IMR-90 (cell line): ENCODE results near the gene RPS6KB1. TPM values are rescaled to one million over a fixed set of nuclear protein-coding genes. Genes with fewer than 3 reads are reported as not detected.

Experiments used
- ATAC-seq: fragments of 200-7000 bp; cut with Tn5 transposase; 2 replicates; pipeline ENCODE4 v1.9.1; 2020; ENCODE audit warnings: low read depth, mild to moderate bottlenecking, moderate library complexity
- BruUV-seq: library from RNA; stranded (reverse); fragments of 400-500 nt; replicated peaks from 2 replicates; lab custom pipeline; 2021; lab: Mats Ljungman, UMichigan
- CTCF ChIA-PET: fragments of 300-600 bp; formaldehyde crosslinking; extraction: SDS; loops from one replicate; lab custom pipeline; 2021; ENCODE audit warnings: antibody characterized with exemption; lab: Yijun Ruan, JAX
- POLR2A ChIA-PET: fragments of 300-600 bp; sonication (Branson Sonifier 250); formaldehyde crosslinking; loops from one replicate; lab custom pipeline; 2022; ENCODE audit warnings: antibody characterized with exemption; ENCODE audit not compliant: unreplicated experiment; lab: Charles Lee
- DNase-seq: peaks from one replicate; pipeline ENCODE4 v3.0.0; 2013
- H2AFZ ChIP-seq: replicated peaks from 2 replicates; pipeline ENCODE3; 2013; ENCODE audit warnings: low read length, mild to moderate bottlenecking; ENCODE audit not compliant: poor library complexity
- H2AK5ac ChIP-seq: 2 replicates; pipeline ENCODE4 v1.6.1; 2013; ENCODE audit warnings: low read depth, low read length, inconsistent platforms
- H2AK9ac ChIP-seq: replicated peaks from 2 replicates; pipeline ENCODE3; 2013; ENCODE audit warnings: mild to moderate bottlenecking, low read depth, low read length, moderate library complexity; ENCODE audit not compliant: poor library complexity
- H2BK120ac ChIP-seq: 2 replicates; pipeline ENCODE4 v1.6.1; 2013; ENCODE audit warnings: low read depth, low read length, inconsistent platforms
- H2BK15ac ChIP-seq: 3 replicates; pipeline ENCODE4 v1.6.1; 2013; ENCODE audit warnings: low read depth, low read length, inconsistent platforms
- H2BK20ac ChIP-seq: 2 replicates; pipeline ENCODE4 v1.6.1; 2013; ENCODE audit warnings: low read depth, mild to moderate bottlenecking, inconsistent platforms, low read length, moderate library complexity
- H2BK5ac ChIP-seq: 2 replicates; pipeline ENCODE4 v1.6.1; 2013; ENCODE audit warnings: mild to moderate bottlenecking, low read depth, low read length, inconsistent platforms; ENCODE audit not compliant: poor library complexity, severe bottlenecking
- H3K14ac ChIP-seq: replicated peaks from 2 replicates; pipeline ENCODE4 v1.6.1; 2013; ENCODE audit warnings: low read depth, low read length, inconsistent platforms
- H3K18ac ChIP-seq: 2 replicates; pipeline ENCODE4 v1.6.1; 2013; ENCODE audit warnings: low read depth, low read length, control low read depth
- H3K23ac ChIP-seq: 2 replicates; pipeline ENCODE4 v1.6.1; 2013; ENCODE audit warnings: low read depth, low read length, inconsistent platforms
- H3K27ac ChIP-seq: 2 replicates; pipeline ENCODE4 v1.5.1; 2013; ENCODE audit warnings: mild to moderate bottlenecking, control low read depth, low read length; ENCODE audit not compliant: insufficient read depth
- H3K27me3 ChIP-seq: 2 replicates; pipeline ENCODE4 v1.6.1; 2013; ENCODE audit warnings: low read length; ENCODE audit not compliant: control insufficient read depth, insufficient read depth
- H3K36me3 ChIP-seq: 2 replicates; pipeline ENCODE4 v1.6.1; 2013; ENCODE audit warnings: low read length, mixed read lengths; ENCODE audit not compliant: control insufficient read depth, insufficient read depth
- H3K4ac ChIP-seq: 2 replicates; pipeline ENCODE4 v1.6.1; 2013; ENCODE audit warnings: low read depth, low read length, inconsistent platforms
- H3K4me1 ChIP-seq: 2 replicates; pipeline ENCODE4 v1.6.1; 2013; ENCODE audit warnings: low read length, mixed read lengths; ENCODE audit not compliant: control insufficient read depth, insufficient read depth
- H3K4me2 ChIP-seq: 2 replicates; pipeline ENCODE4 v1.6.1; 2013; ENCODE audit warnings: low read depth, mild to moderate bottlenecking, control low read depth, low read length, moderate library complexity
- H3K4me3 ChIP-seq: 2 replicates; pipeline ENCODE4 v1.5.1; 2013; ENCODE audit warnings: low read depth, mild to moderate bottlenecking, control low read depth, low read length, moderate library complexity; ENCODE audit not compliant: insufficient read depth
- H3K56ac ChIP-seq: 2 replicates; pipeline ENCODE4 v1.6.1; 2013; ENCODE audit warnings: low read length, inconsistent platforms; ENCODE audit not compliant: insufficient read depth; ENCODE audit errors: extremely low read depth
- H3K79me1 ChIP-seq, 2 experiments: 2 replicates each; pipeline ENCODE4 v1.6.1; 2013; ENCODE audit warnings: low read length in 2 of 2, inconsistent platforms in 1 of 2, low read depth in 1 of 2
- H3K9ac ChIP-seq: 2 replicates; pipeline ENCODE4 v1.6.1; 2013; ENCODE audit warnings: low read depth, low read length, control low read depth
- H3K9me1 ChIP-seq: 2 replicates; pipeline ENCODE4 v1.6.1; 2013; ENCODE audit warnings: low read length, inconsistent platforms; ENCODE audit not compliant: insufficient read depth
- H3K9me3 ChIP-seq: 2 replicates; pipeline ENCODE4 v1.6.1; 2013; ENCODE audit warnings: low read length; ENCODE audit not compliant: control insufficient read depth, insufficient read depth
- H4K20me1 ChIP-seq: 2 replicates; pipeline ENCODE4 v1.6.1; 2013; ENCODE audit warnings: low read length, inconsistent platforms; ENCODE audit not compliant: insufficient read depth
- H4K5ac ChIP-seq: 2 replicates; pipeline ENCODE4 v1.6.1; 2013; ENCODE audit warnings: mild to moderate bottlenecking, low read depth, low read length, control low read depth
- H4K8ac ChIP-seq, 2 experiments: 2 replicates each; pipeline ENCODE4 v1.6.1; 2013; ENCODE audit warnings: low read depth in 2 of 2, low read length in 2 of 2, control low read depth in 1 of 2, inconsistent platforms in 1 of 2
- H4K91ac ChIP-seq: 2 replicates; pipeline ENCODE4 v1.6.1; 2013; ENCODE audit warnings: low read depth, low read length, inconsistent platforms; ENCODE audit not compliant: insufficient read depth
- CHD1 ChIP-seq: IDR thresholded peaks from 2 replicates; pipeline ENCODE4 v1.6.1; 2012; ENCODE audit warnings: low read depth, low read length, improper control_type of control experiment
- RAD21 ChIP-seq: IDR thresholded peaks from 2 replicates; pipeline ENCODE4 v1.6.1; 2012; ENCODE audit warnings: low read length, improper control_type of control experiment
- WGBS, 2 experiments: methylation state at CpG; one replicate each; pipeline versions ENCODE4 v1.1.5 to v1.1.7; 2013; ENCODE audit warnings: missing lambda C conversion rate in 2 of 2; ENCODE audit not compliant: insufficient read length in 1 of 2; ENCODE audit errors: extremely low coverage in 2 of 2; 5-methylcytosine and 5-hydroxymethylcytosine counted together
- dilution Hi-C: fragments of 300-500 bp; cut with HindIII; formaldehyde crosslinking; loops from one replicate; pipeline ENCODE4 v1.14.3; 2018; ENCODE audit warnings: low sequenced_read_pairs; ENCODE audit not compliant: unreplicated experiment
- in situ Hi-C: fragments of 300-500 bp; cut with MboI; formaldehyde crosslinking; loops from 3 replicates; pipeline ENCODE4 v1.14.3; 2019; ENCODE audit warnings: low sequenced_read_pairs, inconsistent platforms, mixed read lengths
- intact Hi-C: fragments of 100-400 bp; cut with micrococcal nuclease; formaldehyde crosslinking; loops from 2 replicates; pipeline ENCODE4 v1.10.0; 2022
- polyA plus RNA-seq, 3 experiments: library from polyadenylated mRNA; depleted of rRNA; stranded (reverse); fragments of >200 nt; gene quantifications; 2 replicates each; pipeline ENCODE4 v1.2.3, GENCODE V29; 2012; ENCODE audit warnings: low replicate concordance in 1 of 3
- total RNA-seq: library from RNA; depleted of rRNA; stranded (reverse); fragments of >200 nt; gene quantifications from 2 replicates; pipeline ENCODE4 v1.2.3, GENCODE V29; 2012

RPS6KB1 gene
- total and polyA plus RNA-seq, 2 of the 4 experiments (the other 2 are of a cell fraction) = 11.7 to 20.3 TPM

DNA sequence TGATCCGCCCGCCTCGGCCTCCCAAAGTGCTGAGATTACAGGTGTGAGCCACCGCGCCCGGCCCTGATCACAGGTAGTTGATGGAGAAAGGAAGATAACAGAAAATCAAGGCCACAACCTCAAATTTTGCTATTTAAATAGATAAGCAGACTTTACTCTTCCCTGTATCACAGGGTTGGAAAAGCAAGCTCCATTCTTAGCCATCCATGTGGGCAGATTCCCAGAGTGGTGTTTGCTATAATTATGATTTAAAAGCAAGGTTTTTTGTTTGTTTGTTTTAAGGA lies 44.6 kb upstream of the RPS6KB1 start:
- Histone ChIP-seq H3K18ac (peak overlapping the region; percentile 56; the same call in 1 of the 2 replicates), H4K8ac (0 out of 4 replicates have a peak overlapping the region, but pooled peaks of 1 of the 2 experiments have one; percentile 38), H3K14ac (no peak overlapping the region), H2BK120ac (peak overlapping the region; percentile 65), H3K56ac (no peak overlapping the region), H3K4ac (peak overlapping the region; percentile 51; the same call in 1 of the 2 replicates), H3K23ac (no peak overlapping the region), H4K20me1 (peaks cover 22% of the 10 kb centered on the region; the same call in 1 of the 2 replicates), H3K27ac (peak overlapping the region; percentile 78; the same call in 1 of the 2 replicates), H3K9me1 (peaks cover 16% of the 10 kb centered on the region), H3K79me1 (peaks cover 4 to 18% of the 10 kb centered on the region in 2 experiments; a peak in 2 of 4 replicates), H3K4me1 (peaks cover 24% of the 10 kb centered on the region), H3K4me3 (no peak overlapping the region), H4K91ac (peak overlapping the region; percentile 25), H3K9me3 (no peaks in the 10 kb centered on the region), H2BK15ac (no peak overlapping the region; the same call in 2 of the 3 replicates), H2BK5ac (peak overlapping the region; percentile 55), H2BK20ac (no peak overlapping the region), H3K9ac (no peak overlapping the region), H3K27me3 (no peaks in the 10 kb centered on the region), H2AK5ac (peak overlapping the region; percentile 46; the same call in 1 of the 2 replicates), H2AFZ (no peak overlapping the region), H2AK9ac (no peak overlapping the region), H4K5ac (peak overlapping the region; percentile 36; the same call in 1 of the 2 replicates), H3K36me3 (no peaks in the 10 kb centered on the region), H3K4me2 (no peak overlapping the region)
- ChIA-PET POLR2A (interaction anchor here (0.6 to 2.4 kb wide), 2 partner anchors 11 to 12 kb away, joined by 8 to 13 read pairs; no protein-coding TSS in a partner anchor), CTCF (no interaction called here)
- TF ChIP-seq RAD21 (no peak), CHD1 (no peak)
- no CpG with 5 or more reads among the region's 6 CpGs for WGBS, 2 experiments
- dilution Hi-C loops (no loop called here), intact Hi-C loops (no loop called here), in situ Hi-C loops (no loop called here)
- DNase-seq (no peak), ATAC-seq (no peak)
- no TSS peak for BruUV-seq
